HL-60 (cell line): ENCODE measurements around the gene DYRK1A.

ENCODE experiments used
- CTCF ChIP-seq: IDR thresholded peaks from one replicate; pipeline ENCODE4 v1.5.1; 2011; ENCODE audit warnings: low read length, control low read depth, inconsistent platforms; ENCODE audit not compliant: insufficient read depth
- POLR2AphosphoS5 ChIP-seq: IDR thresholded peaks from 2 replicates; pipeline ENCODE4 v1.6.1; 2012; ENCODE audit warnings: low read depth
- REST ChIP-seq: IDR thresholded peaks from 2 replicates; pipeline ENCODE4 v1.6.1; 2012; ENCODE audit warnings: low read depth; ENCODE audit not compliant: insufficient replicate concordance

- TF ChIP-seq CTCF (no peak), REST (no peak), POLR2AphosphoS5 (no peak)
Observed at GRCh38 chr21:37453350-37453749, 86.8 kb downstream of the DYRK1A start.
